Heart right ventricle (tissue), 16 donors: ENCODE results near the gene NAT8L. TPM values are rescaled to one million over a fixed set of nuclear protein-coding genes. Genes with fewer than 3 reads are reported as not detected.
"Not testable (repeated sequence)": the region's sequence is repeated elsewhere in the genome, so short reads cannot be mapped to it uniquely, and the experiment has no call there.

Experiments used
- ATAC-seq, 8 donors: fragments of 200-7000 bp; cut with Tn5 transposase; one replicate each; pipeline ENCODE4 v1.9.1; 2020; ENCODE audit warnings: mild to moderate bottlenecking in 8 of 8, moderate library complexity in 8 of 8, moderate number of reproducible peaks in 1 of 8
- DNase-seq, 2 donors: peaks; one replicate each; pipeline ENCODE4 v3.0.0-alpha.2; 2020
- H3K27ac ChIP-seq, 10 donors: fragments of 200-600 bp; sonication (generic) in 2 of 10; one replicate each; pipeline versions ENCODE4 v1.5.0 to v1.8.0; 2020 to 2022; ENCODE audit warnings: mild to moderate bottlenecking in 3 of 10
- H3K27me3 ChIP-seq, 7 donors: fragments of 200-600 bp; one replicate each; pipeline ENCODE4 v1.8.0; 2021 to 2022; ENCODE audit warnings: mild to moderate bottlenecking in 2 of 7
- H3K36me3 ChIP-seq, 9 donors: fragments of 200-600 bp; sonication (generic) in 1 of 9; one replicate each; pipeline versions ENCODE4 v1.5.0 to v1.8.0; 2020 to 2022; ENCODE audit warnings: mild to moderate bottlenecking in 2 of 9
- H3K4me1 ChIP-seq, 9 donors: fragments of 200-600 bp; sonication (generic) in 1 of 9; one replicate each; pipeline versions ENCODE4 v1.5.0 to v1.8.0; 2020 to 2022; ENCODE audit warnings: mild to moderate bottlenecking in 4 of 9
- H3K4me3 ChIP-seq, 10 donors: fragments of 200-600 bp; sonication (generic) in 2 of 10; one replicate each; pipeline versions ENCODE4 v1.5.0 to v1.8.0; 2020 to 2022; ENCODE audit warnings: mild to moderate bottlenecking in 7 of 10, moderate library complexity in 2 of 10
- H3K9me3 ChIP-seq, 11 donors: fragments of 200-600 bp in 10 of 11; sonication (generic) in 2 of 11; one replicate each; pipeline versions ENCODE4 v1.5.0 to v1.8.0; 2013 to 2022; ENCODE audit warnings: mild to moderate bottlenecking in 2 of 11, control low read depth in 1 of 11, moderate library complexity in 1 of 11
- CTCF ChIP-seq, 9 donors: fragments of 200-600 bp; sonication (generic) in 2 of 9; IDR thresholded peaks; one replicate each; pipeline versions ENCODE4 v1.5.0 to v1.8.0; 2021 to 2022; ENCODE audit warnings: antibody characterized with exemption in 9 of 9, mild to moderate bottlenecking in 5 of 9, moderate library complexity in 1 of 9
- WGBS, 2 donors: extraction: QIAGEN DNeasy Blood & Tissue Kit; methylation state at CpG; one replicate each; pipeline ENCODE4 v1.1.7; 2013; ENCODE audit warnings: inconsistent platforms in 1 of 2; 5-methylcytosine and 5-hydroxymethylcytosine counted together
- intact Hi-C, 10 donors: fragments of 100-400 bp; cut with DNase I; formaldehyde crosslinking; loops; one replicate each; pipeline versions ENCODE4 v1.11.1 to v1.14.2; 2022
- polyA plus RNA-seq, 2 donors: library from polyadenylated mRNA; stranded (reverse); fragments of 200-250 nt; gene quantifications; one replicate each; pipeline ENCODE4 v1.2.3, GENCODE V29; 2013
- total RNA-seq, 10 donors: library from RNA; stranded (reverse); fragmentation: NEBNext Ultra II Directional in 3 of 10; extraction: Animal tissue kit (Norgen Biotek cat#: 25700) in 3 of 10; gene quantifications; one replicate each; pipeline versions ENCODE4 v1.2.1 to v1.2.4, GENCODE V29; 2021 to 2023
- donor health status: Arrhythmogenic right ventricular cardiomyopathy.
- donor health status: ischemic (EF 13 %, LVEDD 7.1; RV severe dilation, severe dysfunction).
- donor health status: healthy with polysubstance abuse.
- donor health status: DM: no; HTN: yes; CAD: no.
- donor health status: DM: no; HTN: no; CAD: no.
- donor health status: ischemic (EF 25% LVEDD 6.9; RV normal size, moderate dysfunction).
- donor health status: ischemic (EF 25% LVEDD 5.7; RV mildly dilated, moderate dysfunction).
- donor health status: healthy.
- donor health status: DM: yes; HTN: yes; CAD: no.
- donor health status: Ischemic cardiomyopathy.
- donor health status: ischemic (EF 35%, LVEDD 5.7; RV mildly dilated, moderate dysfunction).
- donor health status: nonischemic (EF 11% LVEDD 7.7; RV severe dilation, severe dysfunction).
- donor health status: DM: yes; HTN: yes; CAD: no.
- donor health status: PGD.
- donor health status: ischemic (EF 29% LVEDD 5.4; RV normal size, mild dysfunction).
- donor health status: nonischemic (EF 23%, LVEDD 6.1; RV moderate dilation, normal function).

NAT8L gene
- total and polyA plus RNA-seq, 12 donors = 0.12 to 1.4 (median 0.37) TPM

- H3K27me3 ChIP-seq = peaks cover 0 to 65% (median 13%) of the 10 kb centered on the region in 7 donors
- intact Hi-C loops = no loop called here
- ATAC-seq = no peak
Observed at GRCh38 chr4:2024683-2025082, 34.4 kb upstream of the NAT8L start.

GRCh38 chr4:2025817-2026216 lies 33.3 kb upstream of the NAT8L start:
- no peaks in the 10 kb centered on the region for H3K36me3 ChIP-seq
- peaks cover 0 to 8% (median 0%) of the 10 kb centered on the region in 11 donors for H3K9me3 ChIP-seq
- ATAC-seq (no peak), DNase-seq (no peak)
- H3K27ac ChIP-seq = no peak overlapping the region
- TF ChIP-seq CTCF (IDR thresholded peaks at IDR 0.05) = no peak
- H3K4me3 ChIP-seq = no peak overlapping the region
- intact Hi-C loops = no loop called here
- H3K27me3 ChIP-seq = peaks cover 0 to 64% (median 20%) of the 10 kb centered on the region in 7 donors
- peaks cover 0 to 9% (median 6%) of the 10 kb centered on the region in 9 donors for H3K4me1 ChIP-seq

More at GRCh38 chr4:2024683-2025082, 34.4 kb upstream of the NAT8L start:
- H3K4me3 ChIP-seq = no peak overlapping the region
- no peak overlapping the region for H3K27ac ChIP-seq
- H3K4me1 ChIP-seq = peaks cover 0 to 9% (median 6%) of the 10 kb centered on the region in 9 donors
- H3K9me3 ChIP-seq = peaks cover 0 to 5% (median 0%) of the 10 kb centered on the region in 11 donors
- DNase-seq = no peak
- H3K36me3 ChIP-seq = no peaks in the 10 kb centered on the region
- TF ChIP-seq CTCF (IDR thresholded peaks at IDR 0.05) = no peak

GRCh38 chr4:2027120-2027519 lies 32.0 kb upstream of the NAT8L start:
- 89 to 91% methylated on average over 4 of the region's 4 CpGs for WGBS, 2 donors
- Histone ChIP-seq H3K27me3 (peaks cover 0 to 57% (median 16%) of the 10 kb centered on the region in 7 donors), H3K9me3 (peaks cover 0 to 10% (median 0%) of the 10 kb centered on the region in 11 donors)
- intact Hi-C loops, H3K4me1 ChIP-seq, ATAC-seq, H3K4me3 ChIP-seq, DNase-seq, H3K27ac ChIP-seq, H3K36me3 ChIP-seq: not testable (repeated sequence)

- intact Hi-C loops, H3K27ac ChIP-seq, H3K4me1 ChIP-seq, H3K4me3 ChIP-seq, DNase-seq, H3K36me3 ChIP-seq, ATAC-seq: not testable (repeated sequence)
- peaks cover 0 to 46% (median 10%) of the 10 kb centered on the region in 7 donors for H3K27me3 ChIP-seq
- H3K9me3 ChIP-seq = peaks cover 0 to 14% (median 0%) of the 10 kb centered on the region in 11 donors
Observed at GRCh38 chr4:2031161-2031560, 28.0 kb upstream of the NAT8L start.

GRCh38 chr4:2036327-2036726 lies 22.8 kb upstream of the NAT8L start:
- DNase-seq (no peak), ATAC-seq (no peak)
- TF ChIP-seq CTCF (IDR thresholded peaks at IDR 0.05) = no peak
- intact Hi-C loops = no loop called here
- Histone ChIP-seq H3K27ac (no peak overlapping the region), H3K36me3 (no peaks in the 10 kb centered on the region), H3K4me1 (peaks cover 0 to 14% (median 11%) of the 10 kb centered on the region in 9 donors), H3K27me3 (peaks cover 7 to 56% (median 33%) of the 10 kb centered on the region in 7 donors), H3K9me3 (peaks cover 0 to 4% (median 0%) of the 10 kb centered on the region in 11 donors), H3K4me3 (no peak overlapping the region)
- 88 to 90% methylated on average over 10 of the region's 10 CpGs for WGBS, 2 donors
